ENCODE results near the gene GDF2.

GDF2 gene

GRCh38 chr10:47326927-47327330, 4.7 kb downstream of the GDF2 start:
- H3K4me3 ChIP-seq (ENCODE audit: control insufficient read depth, low read depth, low read length), result no peak overlapping the region
- DNase-seq (ENCODE audit: low read depth), result no peak
- no peak for TF ChIP-seq CTCF (IDR thresholded peaks at IDR 0.05; ENCODE audit: control insufficient read depth, insufficient read depth, low read depth, low read length, missing control alignments)

GRCh38 chr10:47329855-47330254, 7.6 kb downstream of the GDF2 start:
- no peak overlapping the region for H3K4me3 ChIP-seq (ENCODE audit: control insufficient read depth, low read depth, low read length)
- no peak for TF ChIP-seq CTCF (IDR thresholded peaks at IDR 0.05; ENCODE audit: control insufficient read depth, insufficient read depth, low read depth, low read length, missing control alignments)
- no peak for DNase-seq (ENCODE audit: low read depth)

- TF ChIP-seq CTCF (IDR thresholded peaks at IDR 0.05; ENCODE audit: control insufficient read depth, insufficient read depth, low read depth, low read length, missing control alignments), result no peak
- no peak for DNase-seq (ENCODE audit: low read depth)
- H3K4me3 ChIP-seq (ENCODE audit: control insufficient read depth, low read depth, low read length), result no peak overlapping the region
Measured at GRCh38 chr10:47330366-47330765, 8.1 kb downstream of the GDF2 start.

- no peak for TF ChIP-seq CTCF (IDR thresholded peaks at IDR 0.05; ENCODE audit: control insufficient read depth, insufficient read depth, low read depth, low read length, missing control alignments)
- H3K4me3 ChIP-seq (ENCODE audit: control insufficient read depth, low read depth, low read length), result no peak overlapping the region
- no peak for DNase-seq (ENCODE audit: low read depth)
Measured at GRCh38 chr10:47330804-47331203, 8.6 kb downstream of the GDF2 start.

- TF ChIP-seq CTCF (IDR thresholded peaks at IDR 0.05; ENCODE audit: control insufficient read depth, insufficient read depth, low read depth, low read length, missing control alignments), result no peak
- DNase-seq (ENCODE audit: low read depth), result no peak
- no peak overlapping the region for H3K4me3 ChIP-seq (ENCODE audit: control insufficient read depth, low read depth, low read length)
Measured at GRCh38 chr10:47331491-47331890, 9.2 kb downstream of the GDF2 start.

- TF ChIP-seq CTCF (IDR thresholded peaks at IDR 0.05; ENCODE audit: control insufficient read depth, insufficient read depth, low read depth, low read length, missing control alignments), result no peak
- no peak for DNase-seq (ENCODE audit: low read depth)
- no peak overlapping the region for H3K4me3 ChIP-seq (ENCODE audit: control insufficient read depth, low read depth, low read length)
Measured at GRCh38 chr10:47331954-47332353, 9.7 kb downstream of the GDF2 start.

- no peak overlapping the region for H3K4me3 ChIP-seq (ENCODE audit: control insufficient read depth, low read depth, low read length)
- DNase-seq (ENCODE audit: low read depth), result no peak
- no peak for TF ChIP-seq CTCF (IDR thresholded peaks at IDR 0.05; ENCODE audit: control insufficient read depth, insufficient read depth, low read depth, low read length, missing control alignments)
Measured at GRCh38 chr10:47332371-47332770, 10.1 kb downstream of the GDF2 start.

Measured in AG09309 (cell line).